Endometrial microvascular endothelial cells (primary cell): ENCODE measurements around the gene PAK6. TPM values are rescaled to one million over a fixed set of nuclear protein-coding genes. Genes with fewer than 3 reads are reported as not detected.

Experiments used
- in situ Hi-C: cut with HindIII; loops from 2 replicates; pipeline ENCODE4 v1.10.0; 2017; ENCODE audit warnings: low sequenced_read_pairs, low pct_unique_long_range_greater_than_20kb; ENCODE audit errors: inconsistent ontology term
- total RNA-seq: library from RNA; depleted of rRNA; stranded (reverse); fragments of >200 nt; gene quantifications from one replicate; pipeline ENCODE4 v1.2.3, GENCODE V29; 2015; ENCODE audit errors: inconsistent ontology term

PAK6 gene
- total RNA-seq, 1 donor from 2014 or later, result not detected

- in situ Hi-C loops, result no loop called here
Observed at GRCh38 chr15:40283615-40284300, 44.9 kb downstream of the PAK6 start.

GRCh38 chr15:40285151-40285550 lies 46.3 kb downstream of the PAK6 start:
- in situ Hi-C loops, result no loop called here

GRCh38 chr15:40285554-40286011 lies 46.7 kb downstream of the PAK6 start:
- in situ Hi-C loops, result no loop called here

- in situ Hi-C loops, result no loop called here
Observed at GRCh38 chr15:40286061-40286532, 47.2 kb downstream of the PAK6 start.

GRCh38 chr15:40286794-40287193 lies 47.9 kb downstream of the PAK6 start:
- in situ Hi-C loops, result no loop called here

- in situ Hi-C loops, result no loop called here
Observed at GRCh38 chr15:40287505-40287904, 48.6 kb downstream of the PAK6 start.

- in situ Hi-C loops, result no loop called here
Observed at GRCh38 chr15:40287968-40288367, 49.1 kb downstream of the PAK6 start.

- in situ Hi-C loops, result no loop called here
Observed at GRCh38 chr15:40289140-40289775, 50.4 kb downstream of the PAK6 start.

GRCh38 chr15:40290545-40290917 lies 51.7 kb downstream of the PAK6 start:
- in situ Hi-C loops, result no loop called here

- in situ Hi-C loops, result no loop called here
Observed at GRCh38 chr15:40290918-40291574, 52.2 kb downstream of the PAK6 start.

GRCh38 chr15:40292246-40292645 lies 53.4 kb downstream of the PAK6 start:
- in situ Hi-C loops, result no loop called here

GRCh38 chr15:40293006-40293405 lies 54.1 kb downstream of the PAK6 start:
- in situ Hi-C loops, result no loop called here

GRCh38 chr15:40293905-40294895 lies 55.3 kb downstream of the PAK6 start:
- in situ Hi-C loops, result no loop called here

GRCh38 chr15:40295297-40295696 lies 56.4 kb downstream of the PAK6 start:
- in situ Hi-C loops, result no loop called here

- in situ Hi-C loops, result no loop called here
Observed at GRCh38 chr15:40295877-40296560, 57.2 kb downstream of the PAK6 start.

GRCh38 chr15:40296561-40297230 lies 57.8 kb downstream of the PAK6 start:
- in situ Hi-C loops, result no loop called here

- in situ Hi-C loops, result no loop called here
Observed at GRCh38 chr15:40297356-40297755, 58.5 kb downstream of the PAK6 start.
